ENCODE measurements around the gene ENKD1.

ENKD1 gene

DNA sequence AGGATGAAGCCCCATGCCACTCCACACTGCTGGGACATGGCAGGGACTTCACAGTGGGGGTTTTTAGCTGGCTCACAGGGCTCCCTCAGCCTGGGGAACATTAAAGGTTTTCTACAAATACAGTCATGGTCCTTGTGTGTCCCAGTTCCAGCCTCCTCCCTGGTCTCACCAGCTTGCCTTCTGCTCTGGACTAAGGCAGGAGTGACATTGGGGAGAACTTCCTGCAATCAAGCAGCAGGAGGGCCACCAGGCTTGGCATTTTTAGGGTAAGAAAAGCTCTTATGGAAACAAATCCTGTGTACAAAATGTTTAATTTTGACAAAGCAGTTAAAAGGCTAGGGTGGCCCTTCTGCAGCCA lies 3.9 kb downstream of the ENKD1 start:
- DNase-seq, result no peak

DNA sequence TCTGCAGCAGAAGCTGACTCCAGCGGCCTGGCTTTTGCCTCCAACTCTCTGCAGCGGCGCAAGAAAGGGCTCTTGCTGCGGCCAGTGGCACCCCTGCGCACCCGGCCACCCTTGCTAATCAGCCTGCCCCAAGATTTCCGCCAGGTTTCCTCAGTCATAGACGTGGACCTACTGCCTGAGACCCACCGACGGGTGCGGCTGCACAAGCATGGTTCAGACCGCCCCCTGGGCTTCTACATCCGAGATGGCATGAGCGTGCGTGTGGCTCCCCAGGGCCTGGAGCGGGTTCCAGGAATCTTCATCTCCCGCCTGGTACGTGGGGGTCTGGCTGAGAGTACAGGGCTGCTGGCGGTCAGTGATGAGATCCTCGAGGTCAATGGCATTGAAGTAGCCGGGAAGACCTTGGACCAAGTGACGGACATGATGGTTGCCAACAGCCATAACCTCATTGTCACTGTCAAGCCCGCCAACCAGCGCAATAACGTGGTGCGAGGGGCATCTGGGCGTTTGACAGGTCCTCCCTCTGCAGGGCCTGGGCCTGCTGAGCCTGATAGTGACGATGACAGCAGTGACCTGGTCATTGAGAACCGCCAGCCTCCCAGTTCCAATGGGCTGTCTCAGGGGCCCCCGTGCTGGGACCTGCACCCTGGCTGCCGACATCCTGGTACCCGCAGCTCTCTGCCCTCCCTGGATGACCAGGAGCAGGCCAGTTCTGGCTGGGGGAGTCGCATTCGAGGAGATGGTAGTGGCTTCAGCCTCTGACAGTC lies 4.5 kb downstream of the ENKD1 start:
- DNase-seq, result no peak

DNA sequence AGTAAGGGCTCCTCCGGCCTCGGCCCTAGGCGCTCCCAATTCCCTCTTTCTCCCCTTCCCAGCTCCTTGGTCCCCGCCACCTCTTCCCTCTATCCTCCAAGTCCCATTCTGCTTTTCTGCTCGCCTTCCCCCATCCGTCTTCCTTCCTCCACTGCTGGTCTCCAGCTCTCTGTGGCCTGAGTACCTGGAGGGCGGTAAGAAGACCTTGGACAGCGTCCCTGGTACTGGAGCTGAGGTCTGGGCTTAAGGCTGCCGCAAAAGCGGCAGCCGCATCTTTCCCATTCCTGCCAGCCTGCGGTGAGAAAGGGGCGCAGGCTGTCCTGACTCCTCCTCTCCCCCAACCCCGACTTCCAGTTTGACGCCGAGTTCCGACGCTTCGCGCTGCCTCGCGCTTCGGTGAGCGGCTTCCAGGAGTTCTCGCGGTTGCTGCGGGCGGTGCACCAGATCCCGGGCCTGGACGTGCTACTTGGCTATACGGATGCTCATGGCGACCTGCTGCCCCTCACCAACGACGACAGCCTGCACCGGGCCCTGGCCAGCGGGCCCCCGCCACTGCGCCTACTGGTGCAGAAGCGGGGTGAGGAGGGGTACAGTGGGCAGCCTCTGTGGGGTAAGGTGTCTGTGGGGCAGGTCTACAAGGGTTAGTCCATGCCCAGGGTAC lies 5.3 kb downstream of the ENKD1 start:
- no peak for DNase-seq

DNA sequence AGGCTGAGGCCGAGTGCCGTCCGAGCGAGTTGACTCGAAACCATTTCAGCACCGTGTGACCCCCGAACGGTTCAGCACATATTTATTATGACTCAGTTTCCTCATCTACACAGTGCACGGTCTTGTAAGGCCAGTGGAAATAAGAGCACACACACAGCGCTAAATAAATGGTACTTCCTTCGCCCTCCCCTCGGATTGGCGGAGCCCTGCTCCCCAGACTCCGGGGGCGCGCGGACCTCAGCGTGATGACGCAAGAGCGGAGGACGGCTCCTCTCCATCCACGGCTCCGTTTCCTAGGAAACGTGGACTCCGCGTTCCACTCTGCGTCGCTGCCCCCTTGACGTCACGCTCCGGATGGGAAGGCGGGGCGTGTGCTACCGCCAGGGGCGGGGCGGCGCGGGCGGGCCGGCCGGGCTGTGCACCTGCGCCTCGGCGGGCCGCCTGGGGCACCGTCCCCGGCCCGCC lies 6.0 kb downstream of the ENKD1 start, which contains the start of gene PARD6A:
PARD6A (plus strand) TSS at position 397 of the 465 bp plus-strand sequence. CDS start 79 bp downstream, outside the sequence.
- DNase-seq, result peak; percentile 55

DNA sequence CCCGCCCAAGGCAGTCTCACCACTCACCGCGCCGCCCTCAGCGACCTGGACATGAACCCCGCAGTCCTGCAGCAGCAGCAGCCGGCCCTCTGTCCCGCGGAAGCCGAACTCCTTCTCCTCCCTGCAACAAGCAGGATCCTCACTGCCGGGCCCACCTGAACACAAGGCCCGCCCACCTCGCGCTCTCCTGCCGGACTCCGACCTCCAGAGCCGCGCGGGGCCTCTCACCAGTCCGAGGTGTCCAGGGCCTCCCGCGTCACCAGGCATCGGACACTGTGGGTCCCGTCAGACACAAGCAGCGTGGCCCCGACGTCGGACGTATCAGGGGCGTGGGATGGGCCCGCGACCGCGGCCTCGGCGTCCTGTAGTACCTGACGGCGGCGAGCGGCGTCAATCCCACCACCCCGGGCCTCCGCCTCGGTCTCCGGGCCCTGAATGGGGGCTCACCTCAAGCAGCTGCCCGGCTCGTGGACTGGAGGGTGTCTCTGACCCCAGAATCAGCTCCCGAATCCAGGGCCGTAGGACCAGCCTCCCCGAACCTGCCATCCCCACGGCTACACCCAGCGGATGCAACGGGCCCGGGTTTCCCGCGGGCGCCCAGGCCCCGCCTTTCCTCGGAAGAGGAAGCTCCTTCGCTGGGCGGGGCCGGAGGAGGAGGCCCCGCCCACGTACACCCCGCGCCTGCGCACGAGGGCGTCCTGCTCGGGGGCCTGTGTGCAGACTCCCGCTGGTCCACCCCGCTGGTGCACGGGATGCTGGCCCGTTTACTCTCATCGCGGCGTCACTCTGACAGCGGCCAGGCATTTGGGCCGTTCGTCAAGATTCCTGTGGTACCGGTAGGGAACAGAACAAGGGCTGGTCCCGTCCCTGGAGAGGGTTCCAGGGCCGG lies 6.6 kb downstream of the ENKD1 start, which contains the start of gene ACD:
ACD (minus strand) TSS at position 586 of the 889 bp plus-strand sequence; CDS start at position 546, 40 bp downstream.
- peak; percentile 82 for DNase-seq

DNA sequence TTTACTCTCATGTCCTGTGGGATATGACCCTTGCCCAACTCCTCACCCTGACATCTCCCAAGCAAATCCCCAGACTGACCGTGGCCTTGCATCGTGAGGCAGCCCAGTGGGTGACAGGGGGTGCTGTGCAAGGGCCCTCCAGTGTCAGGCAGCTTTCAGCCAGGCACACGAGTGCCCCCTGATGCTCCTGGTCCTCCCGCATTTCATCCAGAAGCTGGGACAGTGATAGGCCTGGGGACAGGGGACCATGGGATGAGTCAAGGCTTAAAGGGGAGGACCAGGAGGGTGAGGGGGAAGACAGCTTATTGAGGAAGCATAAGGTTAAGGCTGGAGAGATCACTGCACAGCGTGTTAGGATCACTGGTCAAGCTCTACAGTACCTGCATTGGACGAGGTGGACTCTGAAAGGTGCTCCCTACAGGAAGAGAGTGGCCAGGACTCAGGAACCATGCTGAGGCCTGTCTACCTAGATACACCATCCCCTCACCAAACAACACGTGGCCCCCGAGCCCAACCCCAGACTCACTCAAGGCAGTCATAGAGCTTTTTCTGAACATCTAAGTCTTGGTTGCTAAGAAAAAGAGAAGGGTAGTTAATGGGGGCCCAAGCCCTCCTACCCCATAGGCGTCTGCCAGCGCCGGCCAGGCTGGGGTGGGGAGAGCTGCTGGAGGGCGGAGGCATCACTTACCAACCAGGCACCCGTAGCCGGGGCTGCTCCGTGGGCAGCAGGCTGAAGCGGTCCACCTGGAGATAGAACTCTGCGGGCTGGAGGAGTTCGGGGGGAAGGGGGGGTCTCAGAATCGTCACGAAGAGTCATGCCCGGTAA lies 7.5 kb downstream of the ENKD1 start:
- DNase-seq, result no peak

DNA sequence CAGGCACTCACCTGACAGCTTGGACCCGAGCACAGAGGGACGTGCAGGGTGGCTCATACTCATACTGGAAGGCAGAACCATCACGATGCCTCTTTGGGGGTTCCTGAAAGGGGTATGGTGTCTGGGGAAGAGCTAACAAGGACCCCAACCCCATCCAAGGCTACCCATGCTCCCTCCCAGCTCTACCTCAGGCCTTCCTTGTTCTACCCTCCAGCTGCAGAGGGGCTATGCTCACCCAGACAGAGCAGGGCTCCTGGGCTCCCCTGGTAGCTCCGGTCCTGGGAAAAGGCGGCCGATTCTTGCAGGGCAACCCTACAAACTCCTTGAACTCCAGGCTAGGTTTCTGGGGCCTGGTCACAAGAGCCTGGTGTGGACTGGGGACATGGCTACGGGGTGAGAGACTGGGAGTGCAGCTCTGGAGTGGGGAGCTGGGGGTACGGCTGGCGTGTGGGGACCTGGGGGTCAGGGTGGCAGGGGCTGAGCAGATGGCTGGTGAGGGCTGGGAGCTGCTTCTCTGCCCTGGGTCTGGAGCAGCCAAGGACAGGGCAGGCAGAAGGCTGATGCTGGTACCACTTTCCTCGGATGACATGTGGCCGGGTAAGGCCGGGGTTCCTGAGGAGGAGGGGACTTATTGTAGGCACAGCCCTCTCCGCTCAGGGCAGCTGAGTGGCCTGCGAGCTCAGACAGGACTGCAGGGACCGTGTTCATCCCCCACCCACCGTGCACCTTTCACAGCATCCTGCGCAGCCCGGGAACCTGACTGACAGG lies 8.6 kb downstream of the ENKD1 start:
- DNase-seq, result no peak

DNA sequence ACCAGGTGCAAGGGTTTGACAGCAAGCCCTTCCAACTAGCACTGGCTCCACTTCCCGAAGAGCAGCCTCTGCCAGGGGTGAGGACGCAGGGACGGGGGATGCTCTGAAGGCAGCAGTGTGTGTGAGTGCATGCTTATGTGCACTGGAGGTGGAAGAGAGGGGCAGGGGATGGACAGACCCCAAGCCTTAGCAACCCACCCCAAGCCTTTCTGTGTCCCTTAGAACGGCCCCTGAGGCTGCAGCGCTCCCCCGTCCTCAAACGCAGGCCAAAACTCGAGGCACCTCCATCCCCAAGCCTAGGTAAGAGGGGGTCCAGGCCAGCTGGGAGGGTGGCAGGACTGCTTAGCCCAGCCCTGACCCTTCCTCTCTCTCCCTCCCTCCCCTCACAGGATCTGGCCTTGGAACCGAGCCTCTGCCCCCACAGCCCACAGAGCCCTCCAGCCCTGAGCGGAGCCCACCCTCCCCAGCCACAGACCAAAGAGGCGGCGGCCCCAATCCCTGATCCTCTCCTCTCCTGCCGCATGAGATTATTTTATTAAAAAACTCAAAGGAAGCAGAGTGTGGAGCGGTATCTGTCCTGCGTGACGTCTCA lies 9.4 kb downstream of the ENKD1 start:
- no peak for DNase-seq

DNA sequence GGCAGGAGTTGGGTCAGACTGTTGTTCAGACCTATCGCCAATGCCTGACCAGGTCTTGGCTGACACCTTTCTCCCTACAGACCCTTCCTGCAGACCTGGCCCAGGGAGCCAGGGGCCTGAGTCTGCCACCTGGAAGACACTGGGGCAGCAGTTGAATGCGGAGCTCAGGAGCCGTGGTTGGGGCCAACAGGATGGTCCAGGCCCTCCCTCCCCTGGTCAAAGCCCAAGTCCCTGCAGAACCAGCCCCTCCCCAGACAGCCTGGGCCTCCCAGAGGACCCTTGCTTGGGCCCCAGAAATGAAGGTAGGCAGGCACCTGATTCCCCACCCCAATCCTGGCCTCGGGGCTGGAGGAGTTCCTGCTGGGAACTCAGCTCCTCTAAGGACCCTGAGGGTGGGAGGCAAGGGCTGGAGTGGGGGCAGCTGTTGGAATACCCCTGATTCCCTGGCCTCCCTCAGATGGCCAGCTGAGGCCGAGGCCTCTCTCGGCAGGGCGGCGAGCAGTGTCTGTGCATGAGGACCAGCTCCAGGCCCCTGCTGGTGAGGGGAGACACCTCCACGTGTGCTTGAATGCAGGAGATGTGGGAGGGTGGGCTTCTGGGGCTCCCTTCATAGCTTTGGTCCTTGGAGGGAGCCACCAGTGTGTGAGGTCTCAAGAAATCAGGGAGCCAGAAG lies 10.1 kb downstream of the ENKD1 start:
- DNase-seq, result no peak

DNA sequence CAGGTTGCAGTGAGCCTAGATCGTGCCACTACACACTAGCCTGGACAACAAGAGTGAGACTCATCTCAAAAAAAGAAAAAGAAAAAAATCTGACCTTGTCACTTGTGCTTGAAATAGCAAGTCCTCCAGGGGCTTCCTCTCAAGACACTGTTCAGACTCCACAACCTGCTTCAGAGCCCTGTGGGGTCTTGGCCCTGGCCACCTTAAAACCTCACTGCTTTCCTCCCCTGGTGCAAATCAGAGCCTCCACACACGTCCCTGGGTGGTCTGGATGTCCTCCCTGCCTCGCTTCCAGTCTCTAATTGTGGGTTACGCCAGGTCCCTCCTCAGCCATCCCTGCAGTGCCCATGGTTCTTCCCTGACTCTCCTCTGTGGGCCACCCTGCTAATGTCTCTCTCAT lies 11.2 kb downstream of the ENKD1 start:
- no peak for DNase-seq

DNA sequence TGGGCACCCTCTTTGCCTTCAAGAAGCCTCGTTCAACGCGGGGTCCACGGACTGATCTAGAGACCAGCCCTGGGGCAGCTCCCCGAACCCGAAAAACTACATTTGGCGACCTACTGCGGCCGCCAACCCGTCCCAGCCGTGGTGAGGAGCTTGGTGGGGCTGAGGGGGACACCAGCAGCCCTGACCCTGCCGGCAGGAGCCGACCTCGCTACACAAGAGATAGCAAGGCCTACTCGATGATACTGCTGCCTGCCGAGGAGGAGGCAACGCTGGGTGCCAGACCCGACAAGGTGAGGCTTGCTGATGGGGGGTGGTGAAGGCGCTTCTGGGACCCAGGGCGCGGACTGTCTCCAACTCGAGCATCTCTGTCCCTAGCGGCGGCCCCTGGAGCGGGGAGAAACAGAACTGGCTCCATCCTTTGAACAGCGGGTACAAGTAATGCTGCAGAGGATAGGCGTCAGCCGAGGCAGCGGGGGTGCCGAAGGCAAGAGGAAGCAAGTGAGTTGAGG lies 12.1 kb downstream of the ENKD1 start:
- no peak for DNase-seq

DNA sequence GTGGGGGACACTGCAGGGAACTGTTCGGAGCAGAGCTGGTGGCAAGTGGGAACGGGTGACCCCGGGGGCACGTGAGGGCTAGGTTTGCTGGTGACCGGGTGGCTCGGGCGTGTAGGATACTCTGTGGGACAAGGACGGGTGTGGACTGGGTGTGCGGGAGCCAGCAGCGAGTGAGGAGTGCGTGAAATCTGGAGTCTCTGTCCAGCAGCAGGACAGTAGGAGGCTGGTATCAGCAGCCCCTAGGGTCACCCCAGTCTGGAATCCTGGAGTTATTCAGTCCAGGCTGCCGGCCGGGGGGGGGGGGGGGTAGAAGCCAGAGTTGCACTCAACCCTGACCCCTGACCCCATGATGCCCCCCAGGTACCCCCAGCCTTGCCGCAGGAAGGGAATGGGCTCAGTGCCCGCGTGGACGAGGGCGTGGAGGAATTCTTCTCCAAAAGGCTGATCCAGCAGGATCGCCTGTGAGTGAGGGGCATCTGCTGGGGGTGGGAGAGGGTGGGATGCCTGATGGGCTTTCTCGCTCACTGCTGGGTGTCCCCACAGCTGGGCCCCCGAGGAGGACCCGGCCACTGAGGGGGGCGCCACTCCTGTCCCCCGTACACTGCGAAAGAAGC lies 12.7 kb downstream of the ENKD1 start:
- no peak for DNase-seq

DNA sequence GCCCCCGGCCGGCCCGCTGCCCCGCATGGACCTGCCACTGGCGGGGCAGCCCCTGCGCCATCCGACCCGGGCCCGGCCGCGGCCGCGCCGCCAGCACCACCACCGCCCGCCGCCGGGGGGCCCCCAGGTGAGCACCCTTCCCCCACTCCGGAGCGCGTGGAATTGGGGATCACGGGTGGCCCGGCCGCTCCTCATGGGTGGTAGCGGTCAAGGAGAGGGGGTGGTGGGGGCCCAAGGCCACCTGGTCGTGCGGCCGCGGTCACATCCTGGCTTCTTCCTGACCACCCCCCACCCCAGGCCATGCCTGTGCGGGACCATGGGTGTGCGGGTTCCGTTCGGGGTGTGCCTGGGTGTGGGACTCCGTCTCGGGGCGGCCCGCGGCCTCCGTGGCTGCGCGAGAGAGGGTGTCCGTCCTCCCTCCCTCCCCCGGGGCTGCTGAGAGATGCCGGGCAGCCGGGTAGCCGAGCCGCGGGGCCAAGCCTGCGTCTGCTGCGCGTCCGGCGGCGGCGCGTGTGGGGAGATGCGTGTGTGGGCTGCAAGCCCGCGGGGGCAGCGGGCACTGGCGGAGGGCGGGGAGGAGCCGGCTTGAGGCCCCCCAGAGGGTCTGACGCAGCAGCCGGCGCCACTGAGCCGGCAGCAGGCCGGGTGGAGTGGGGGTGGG lies 13.3 kb downstream of the ENKD1 start:
- no peak for DNase-seq

DNA sequence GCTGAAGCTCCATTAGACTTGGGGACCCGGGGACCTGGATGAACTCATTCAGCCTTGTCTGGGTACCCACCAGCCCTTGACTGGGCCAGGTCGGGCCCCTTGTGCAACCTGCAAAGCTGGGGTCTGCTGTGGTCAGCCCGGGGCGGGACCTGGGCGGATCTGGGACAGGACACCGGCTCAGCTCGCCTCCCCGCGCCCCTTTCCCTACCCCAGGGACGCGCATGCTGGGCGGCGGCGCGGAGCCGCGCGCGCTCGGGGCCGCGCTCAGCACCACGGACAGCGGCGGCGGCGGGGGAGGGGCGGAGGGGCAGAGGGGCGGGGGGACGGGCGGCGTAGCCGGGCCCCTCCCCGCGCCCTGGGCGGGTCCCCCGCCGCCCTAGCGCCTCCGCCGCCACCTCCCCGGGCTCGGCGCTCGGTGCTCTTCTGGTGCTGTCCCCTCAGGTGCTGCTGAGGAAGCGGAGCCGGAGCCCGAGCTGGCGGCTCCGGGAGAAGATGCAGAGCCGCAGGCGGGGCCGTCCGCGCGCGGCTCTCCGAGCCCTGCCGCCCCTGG lies 13.9 kb downstream of the ENKD1 start:
- DNase-seq, result no peak

DNA sequence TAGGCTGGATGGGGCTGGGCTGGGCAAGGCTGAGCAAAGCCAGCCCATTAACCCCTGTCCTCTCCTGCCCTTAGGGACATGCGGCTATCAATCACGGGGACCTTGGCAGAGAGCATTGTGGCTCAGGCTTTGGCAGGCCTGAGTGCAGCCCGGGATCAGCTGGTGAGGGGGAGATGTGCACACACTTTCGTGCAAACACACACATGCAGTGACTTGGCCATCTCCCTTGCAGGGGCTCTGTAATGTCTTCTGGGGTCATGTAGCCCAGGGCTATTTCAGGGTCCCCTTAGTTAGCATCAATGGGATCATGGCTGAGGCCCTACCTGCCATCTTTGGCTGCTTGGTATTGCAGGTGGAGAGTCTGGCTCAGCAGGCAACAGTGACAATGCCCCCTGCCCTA lies 14.7 kb downstream of the ENKD1 start:
- DNase-seq, result no peak

DNA sequence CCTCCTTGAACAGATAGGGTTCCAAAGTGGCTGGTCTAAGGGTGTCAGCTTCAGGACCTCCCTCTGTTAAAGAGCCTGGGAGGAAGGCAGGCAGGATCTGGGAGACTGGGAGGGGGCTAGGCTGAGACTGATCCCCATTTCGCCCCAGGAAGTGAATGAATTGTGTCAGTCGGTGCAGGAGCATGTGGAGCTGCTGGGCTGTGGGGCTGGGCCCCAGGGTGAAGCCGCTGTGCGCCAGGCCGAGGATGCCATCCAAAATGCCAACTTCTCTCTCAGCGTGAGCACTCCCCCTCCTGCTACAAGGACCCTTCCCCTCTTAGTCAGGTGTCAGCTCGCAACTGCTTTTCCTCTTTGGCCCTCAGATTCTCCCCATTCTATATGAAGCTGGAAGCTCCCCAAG lies 15.5 kb downstream of the ENKD1 start:
- no peak for DNase-seq

DNA sequence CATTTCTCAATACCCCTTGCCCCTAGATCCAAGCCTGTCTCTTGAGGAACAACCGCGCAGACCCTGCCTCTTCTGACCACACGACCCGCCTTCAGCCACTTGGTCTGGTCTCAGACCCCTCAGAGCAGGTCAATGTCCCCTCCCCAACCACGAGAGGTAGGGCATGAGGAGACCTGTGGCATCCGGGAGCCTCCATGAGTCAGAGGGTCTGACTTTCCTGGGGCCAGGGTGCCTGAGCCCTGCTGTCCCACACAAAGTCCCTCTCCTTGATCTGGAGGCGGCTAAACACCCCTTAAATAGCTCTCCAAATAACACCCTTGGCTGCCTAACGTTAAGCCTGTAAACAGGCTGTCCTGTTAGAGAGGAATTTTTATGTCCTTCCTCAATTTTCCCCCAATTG lies 16.5 kb downstream of the ENKD1 start:
- no peak for DNase-seq

DNA sequence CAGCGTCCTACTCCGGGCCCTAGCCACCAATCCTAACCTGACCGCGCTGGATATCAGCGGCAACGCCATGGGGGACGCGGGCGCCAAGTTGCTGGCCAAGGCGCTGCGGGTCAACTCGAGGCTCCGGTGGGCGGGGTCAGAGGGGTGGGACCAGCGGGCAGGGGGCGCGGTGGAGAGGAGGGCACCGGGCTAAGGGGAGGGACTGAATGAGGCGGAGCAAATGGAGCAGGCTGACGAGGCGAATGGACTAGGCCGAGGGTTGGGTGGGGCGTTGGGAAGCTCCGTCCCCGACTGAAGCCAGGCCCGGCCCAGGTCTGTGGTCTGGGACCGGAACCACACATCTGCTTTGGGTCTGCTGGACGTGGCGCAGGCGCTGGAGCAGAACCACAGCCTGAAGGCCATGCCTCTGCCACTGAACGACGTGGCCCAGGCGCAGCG lies 17.0 kb downstream of the ENKD1 start:
- DNase-seq, result no peak

Data from GOT3 (cell line).